Activated naive CD8-positive, alpha-beta T cell treated with anti-CD3 and anti-CD28 coated beads, Interleukin-2, amount 50 U/mL, for 16 hours (primary cell): ENCODE data around the gene MAFG.

ENCODE experiments used
- DNase-seq: peaks from one replicate; pipeline ENCODE4 v3.0.0-alpha.2; 2020; ENCODE audit warnings: low read depth, low spot score

The MAFG gene

GRCh38 chr17:81868674-81869220, 58.8 kb downstream of the MAFG start:
- DNase-seq: no peak
